ENCODE measurements around the gene GSG1.

DNA sequence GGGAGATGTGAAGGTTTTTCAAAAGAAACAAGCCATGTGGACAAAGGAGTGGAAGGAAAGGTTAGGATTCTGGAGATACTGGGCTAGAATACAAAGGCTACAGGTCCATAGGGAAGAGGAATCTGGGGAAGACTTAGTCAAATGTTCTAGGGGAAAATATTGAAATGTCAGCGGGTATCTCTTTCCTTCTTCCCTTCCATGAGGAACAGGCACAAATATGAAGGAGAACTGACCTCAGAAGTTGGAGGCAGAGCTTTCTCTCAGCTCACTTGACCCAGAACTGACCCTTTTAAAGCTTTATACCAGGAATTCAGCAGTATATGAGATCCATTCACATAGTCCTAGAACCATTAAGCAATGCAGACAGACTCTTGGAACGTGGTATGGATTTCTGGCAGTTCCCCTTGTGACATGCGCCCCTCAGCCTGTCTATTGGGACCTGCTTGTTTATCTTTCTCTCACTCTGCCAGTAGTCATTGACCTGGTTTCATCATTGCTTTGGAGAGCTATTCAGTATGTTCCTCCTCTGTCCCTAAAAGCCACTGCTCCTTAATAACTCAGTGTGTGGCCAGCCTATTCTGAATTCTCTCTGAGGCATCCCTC lies 43.0 kb upstream of the GSG1 start:
- TF ChIP-seq, protein P1, sequence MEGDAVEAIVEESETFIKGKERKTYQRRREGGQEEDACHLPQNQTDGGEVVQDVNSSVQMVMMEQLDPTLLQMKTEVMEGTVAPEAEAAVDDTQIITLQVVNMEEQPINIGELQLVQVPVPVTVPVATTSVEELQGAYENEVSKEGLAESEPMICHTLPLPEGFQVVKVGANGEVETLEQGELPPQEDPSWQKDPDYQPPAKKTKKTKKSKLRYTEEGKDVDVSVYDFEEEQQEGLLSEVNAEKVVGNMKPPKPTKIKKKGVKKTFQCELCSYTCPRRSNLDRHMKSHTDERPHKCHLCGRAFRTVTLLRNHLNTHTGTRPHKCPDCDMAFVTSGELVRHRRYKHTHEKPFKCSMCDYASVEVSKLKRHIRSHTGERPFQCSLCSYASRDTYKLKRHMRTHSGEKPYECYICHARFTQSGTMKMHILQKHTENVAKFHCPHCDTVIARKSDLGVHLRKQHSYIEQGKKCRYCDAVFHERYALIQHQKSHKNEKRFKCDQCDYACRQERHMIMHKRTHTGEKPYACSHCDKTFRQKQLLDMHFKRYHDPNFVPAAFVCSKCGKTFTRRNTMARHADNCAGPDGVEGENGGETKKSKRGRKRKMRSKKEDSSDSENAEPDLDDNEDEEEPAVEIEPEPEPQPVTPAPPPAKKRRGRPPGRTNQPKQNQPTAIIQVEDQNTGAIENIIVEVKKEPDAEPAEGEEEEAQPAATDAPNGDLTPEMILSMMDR (IDR thresholded peaks at IDR 0.05), result no peak
- no peak for TF ChIP-seq POLR2A (IDR thresholded peaks at IDR 0.05)

Data from lower leg skin (tissue), 3 donors.